Coronary artery (tissue), 2 donors: ENCODE results near the gene ETV6.

Experiments used
- DNase-seq: peaks from one replicate; pipeline ENCODE4 v3.0.0-alpha.2; 2017; ENCODE audit warnings: low spot score
- H3K27ac ChIP-seq, 2 donors: fragments of 200-600 bp; sonication (generic); one replicate each; pipeline ENCODE4 v1.5.1; 2016 to 2019
- H3K4me3 ChIP-seq: fragments of 200-600 bp; sonication (generic); 2 replicates; pipeline ENCODE4 v1.5.1; 2016; ENCODE audit warnings: mild to moderate bottlenecking, moderate library complexity
- TF ChIP-seq, protein P1 (sequence below): fragments of 200-600 bp; sonication (generic); IDR thresholded peaks from one replicate; pipeline ENCODE4 v1.5.1; 2019; ENCODE audit warnings: antibody characterized with exemption

Gene ETV6

DNA sequence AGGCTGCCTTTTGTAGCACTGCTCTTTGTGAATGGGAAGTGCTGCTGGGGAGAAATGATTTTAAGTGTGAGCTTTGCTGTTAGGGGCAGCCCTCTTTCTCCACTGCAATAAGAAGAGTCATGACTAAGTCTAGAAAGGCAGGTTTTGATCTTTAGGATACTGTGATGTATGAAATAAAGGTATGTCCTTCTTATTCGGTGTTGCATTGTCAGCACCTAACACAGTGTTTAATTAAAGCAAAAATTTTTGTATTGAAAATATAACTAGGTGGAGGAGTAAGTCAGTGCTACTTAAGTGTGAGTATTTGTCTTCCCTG is 81.5 kb downstream of the ETV6 start:
- TF ChIP-seq, protein P1, sequence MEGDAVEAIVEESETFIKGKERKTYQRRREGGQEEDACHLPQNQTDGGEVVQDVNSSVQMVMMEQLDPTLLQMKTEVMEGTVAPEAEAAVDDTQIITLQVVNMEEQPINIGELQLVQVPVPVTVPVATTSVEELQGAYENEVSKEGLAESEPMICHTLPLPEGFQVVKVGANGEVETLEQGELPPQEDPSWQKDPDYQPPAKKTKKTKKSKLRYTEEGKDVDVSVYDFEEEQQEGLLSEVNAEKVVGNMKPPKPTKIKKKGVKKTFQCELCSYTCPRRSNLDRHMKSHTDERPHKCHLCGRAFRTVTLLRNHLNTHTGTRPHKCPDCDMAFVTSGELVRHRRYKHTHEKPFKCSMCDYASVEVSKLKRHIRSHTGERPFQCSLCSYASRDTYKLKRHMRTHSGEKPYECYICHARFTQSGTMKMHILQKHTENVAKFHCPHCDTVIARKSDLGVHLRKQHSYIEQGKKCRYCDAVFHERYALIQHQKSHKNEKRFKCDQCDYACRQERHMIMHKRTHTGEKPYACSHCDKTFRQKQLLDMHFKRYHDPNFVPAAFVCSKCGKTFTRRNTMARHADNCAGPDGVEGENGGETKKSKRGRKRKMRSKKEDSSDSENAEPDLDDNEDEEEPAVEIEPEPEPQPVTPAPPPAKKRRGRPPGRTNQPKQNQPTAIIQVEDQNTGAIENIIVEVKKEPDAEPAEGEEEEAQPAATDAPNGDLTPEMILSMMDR: no peak
- no peak for DNase-seq
- Histone ChIP-seq H3K4me3 (no peak overlapping the region), H3K27ac (peak overlapping the region; percentile 3 to 24)

- TF ChIP-seq, protein P1: no peak
- no peak overlapping the region for H3K4me3 ChIP-seq
- H3K27ac ChIP-seq: peak overlapping the region; percentile 12 to 57
- DNase-seq: no peak
These were observed 82.0 kb downstream of the ETV6 start for GRCh38 chr12:11731455-11731854.

- H3K27ac ChIP-seq: peak overlapping the region; percentile 12 to 57
- TF ChIP-seq, protein P1: no peak
- H3K4me3 ChIP-seq: no peak overlapping the region
- no peak for DNase-seq
These were observed 82.5 kb downstream of the ETV6 start for GRCh38 chr12:11732023-11732422.

- H3K4me3 ChIP-seq: no peak overlapping the region
- TF ChIP-seq, protein P1: no peak
- no peak for DNase-seq
- H3K27ac ChIP-seq: no peak overlapping the region
These were observed 83.2 kb downstream of the ETV6 start for GRCh38 chr12:11732715-11733114.

- H3K27ac ChIP-seq: no peak overlapping the region
These were observed 85.2 kb downstream of the ETV6 start for GRCh38 chr12:11734580-11735180.

DNA sequence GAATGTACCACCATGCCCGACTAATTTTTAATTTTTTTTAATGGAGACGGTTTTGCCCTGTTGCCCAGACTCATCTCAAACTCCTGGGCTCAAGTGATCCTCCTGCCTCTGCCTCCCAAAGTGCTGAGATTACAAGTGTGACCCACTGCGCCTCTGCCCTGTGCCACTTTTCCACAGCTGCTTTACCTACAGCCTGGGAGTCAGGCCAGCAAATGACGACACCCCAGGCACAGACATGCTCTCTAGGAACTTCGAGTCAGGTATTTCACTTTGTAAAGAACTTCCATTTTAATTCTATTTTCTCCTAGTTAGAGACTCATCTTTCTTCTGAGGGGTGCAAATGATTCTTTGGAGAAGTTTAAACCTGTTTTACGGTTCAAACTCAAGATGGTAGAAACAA is 89.0 kb downstream of the ETV6 start:
- Histone ChIP-seq H3K4me3 (no peak overlapping the region), H3K27ac (no peak overlapping the region)
- TF ChIP-seq, protein P1: no peak
- DNase-seq: no peak

More at GRCh38 chr12:11734580-11735180, 85.2 kb downstream of the ETV6 start:
- H3K4me3 ChIP-seq: no peak overlapping the region
- DNase-seq: no peak
- TF ChIP-seq, protein P1: no peak

- TF ChIP-seq, protein P1: no peak
- Histone ChIP-seq H3K4me3 (peak overlapping the region; percentile 24), H3K27ac (peak overlapping the region in 1 of 2 donors; percentile 4)
- no peak for DNase-seq
These were observed 90.6 kb downstream of the ETV6 start for GRCh38 chr12:11739980-11740577.
